Breast epithelium (tissue), 4 donors: ENCODE measurements around the gene SLC30A10. TPM values are rescaled to one million over a fixed set of nuclear protein-coding genes. Genes with fewer than 3 reads are reported as not detected.
"Not testable (repeated sequence)": the region's sequence is repeated elsewhere in the genome, so short reads cannot be mapped to it uniquely, and the experiment has no call there.

ENCODE experiments used
- DNase-seq, 2 donors: peaks; one replicate each; pipeline ENCODE4 v3.0.0-alpha.2; 2019; ENCODE audit warnings: low spot score in 2 of 2
- H3K27ac ChIP-seq, 2 donors: fragments of 200-600 bp; sonication (generic) in 1 of 2; one replicate each; pipeline ENCODE4 v1.5.1; 2016 to 2019; ENCODE audit warnings: mild to moderate bottlenecking in 1 of 2
- H3K27me3 ChIP-seq, 2 donors: fragments of 200-600 bp; sonication (generic) in 1 of 2; one replicate each; pipeline versions ENCODE4 v1.5.1 to v1.6.0; 2017 to 2019; ENCODE audit warnings: control low read depth in 1 of 2, mild to moderate bottlenecking in 1 of 2
- H3K36me3 ChIP-seq: fragments of 200-600 bp; one replicate; pipeline ENCODE4 v1.5.1; 2019
- H3K4me1 ChIP-seq, 2 donors: fragments of 200-600 bp; sonication (generic); one replicate each; pipeline ENCODE4 v1.5.1; 2016 to 2019; ENCODE audit warnings: control low read depth in 1 of 2
- H3K4me3 ChIP-seq, 3 donors: fragments of 200-600 bp; sonication (generic); 1 replicate in 2 of 3; 2 replicates in 1 of 3; pipeline ENCODE4 v1.5.1; 2016 to 2019; ENCODE audit warnings: mild to moderate bottlenecking in 3 of 3, moderate library complexity in 2 of 3
- H3K9me3 ChIP-seq, 2 donors: fragments of 200-600 bp; sonication (generic) in 1 of 2; one replicate each; pipeline ENCODE4 v1.5.1; 2016 to 2019; ENCODE audit warnings: control low read depth in 1 of 2
- CTCF ChIP-seq, 3 donors: fragments of 450-650 bp; IDR thresholded peaks; one replicate each; pipeline ENCODE4 v1.5.1; 2016 to 2017; ENCODE audit warnings: antibody characterized with exemption in 3 of 3, mild to moderate bottlenecking in 3 of 3, moderate library complexity in 3 of 3
- POLR2A ChIP-seq: fragments of 450-650 bp; IDR thresholded peaks from one replicate; pipeline ENCODE4 v1.6.1; 2016; ENCODE audit warnings: antibody characterized with exemption, mild to moderate bottlenecking, moderate library complexity
- POLR2AphosphoS5 ChIP-seq, 3 donors: sonication (generic); formaldehyde crosslinking; IDR thresholded peaks; one replicate each; pipeline ENCODE4 v1.6.1; 2017; ENCODE audit warnings: antibody characterized with exemption in 3 of 3
- intact Hi-C: fragments of 100-400 bp; cut with DNase I; formaldehyde crosslinking; loops from one replicate; pipeline ENCODE4 v1.15.1; 2023; ENCODE audit warnings: low total_unique reads
- total RNA-seq, 3 donors: library from RNA; depleted of rRNA; stranded (reverse); fragments of >200 nt; gene quantifications; one replicate each; pipeline ENCODE4 v1.1.0, GENCODE V29; 2016

Gene SLC30A10
- total RNA-seq, 3 donors from 2014 or later: not detected

- DNase-seq: no peak
- Histone ChIP-seq H3K9me3 (no peaks in the 10 kb centered on the region), H3K27ac (no peak overlapping the region), H3K36me3 (no peaks in the 10 kb centered on the region), H3K4me1 (no peaks in the 10 kb centered on the region), H3K27me3 (no peaks in the 10 kb centered on the region), H3K4me3 (no peak overlapping the region)
- intact Hi-C loops: no loop called here
- TF ChIP-seq POLR2A (no peak), POLR2AphosphoS5 (IDR thresholded peaks at IDR 0.05) (no peak), CTCF (IDR thresholded peaks at IDR 0.05) (no peak)
Observed at GRCh38 chr1:219908170-219908569, 20.2 kb downstream of the SLC30A10 start.

GRCh38 chr1:219907772-219908070, 20.6 kb downstream of the SLC30A10 start:
- DNase-seq: no peak
- no peak overlapping the region for H3K4me3 ChIP-seq
- no peaks in the 10 kb centered on the region for H3K4me1 ChIP-seq
- no peaks in the 10 kb centered on the region for H3K36me3 ChIP-seq
- intact Hi-C loops: no loop called here
- no peaks in the 10 kb centered on the region for H3K9me3 ChIP-seq
- no peaks in the 10 kb centered on the region for H3K27me3 ChIP-seq
- no peak overlapping the region for H3K27ac ChIP-seq
- TF ChIP-seq POLR2AphosphoS5 (IDR thresholded peaks at IDR 0.05) (no peak), CTCF (IDR thresholded peaks at IDR 0.05) (no peak), POLR2A (no peak)

- no peak for DNase-seq
- H3K4me1 ChIP-seq: no peaks in the 10 kb centered on the region
- no peaks in the 10 kb centered on the region for H3K36me3 ChIP-seq
- intact Hi-C loops: no loop called here
- TF ChIP-seq POLR2A (no peak), CTCF (IDR thresholded peaks at IDR 0.05) (no peak)
- H3K4me3 ChIP-seq: no peak overlapping the region
- no peaks in the 10 kb centered on the region for H3K27me3 ChIP-seq
- no peaks in the 10 kb centered on the region for H3K9me3 ChIP-seq
- no peak overlapping the region for H3K27ac ChIP-seq
Observed at GRCh38 chr1:219906924-219907771, 21.2 kb downstream of the SLC30A10 start.

- DNase-seq, H3K27me3 ChIP-seq, H3K4me1 ChIP-seq, H3K27ac ChIP-seq, H3K4me3 ChIP-seq, intact Hi-C loops, H3K36me3 ChIP-seq, H3K9me3 ChIP-seq: not testable (repeated sequence)
Observed at GRCh38 chr1:219906565-219906923, 21.8 kb downstream of the SLC30A10 start.

- Histone ChIP-seq H3K4me3 (no peak overlapping the region), H3K9me3 (no peaks in the 10 kb centered on the region), H3K4me1 (no peaks in the 10 kb centered on the region), H3K36me3 (no peaks in the 10 kb centered on the region), H3K27ac (no peak overlapping the region), H3K27me3 (no peaks in the 10 kb centered on the region)
- TF ChIP-seq CTCF (IDR thresholded peaks at IDR 0.05) (no peak), POLR2AphosphoS5 (IDR thresholded peaks at IDR 0.05) (no peak), POLR2A (no peak)
- intact Hi-C loops: no loop called here
- no peak for DNase-seq
Observed at GRCh38 chr1:219905524-219905923, 22.8 kb downstream of the SLC30A10 start.

GRCh38 chr1:219904934-219905333, 23.4 kb downstream of the SLC30A10 start:
- intact Hi-C loops: no loop called here
- no peak for DNase-seq
- Histone ChIP-seq H3K27me3 (no peaks in the 10 kb centered on the region), H3K9me3 (no peaks in the 10 kb centered on the region), H3K36me3 (no peaks in the 10 kb centered on the region), H3K4me3 (no peak overlapping the region), H3K4me1 (no peaks in the 10 kb centered on the region), H3K27ac (no peak overlapping the region)
- TF ChIP-seq POLR2A (no peak), CTCF (IDR thresholded peaks at IDR 0.05) (no peak), POLR2AphosphoS5 (IDR thresholded peaks at IDR 0.05) (no peak)
